ENCODE data around the gene HNRNPA0.

GRCh38 chr5:137754188-137754960 is at the start of gene HNRNPA0:
- TF ChIP-seq CTCF (IDR thresholded peaks at IDR 0.05 in 8 of 11, conservative IDR thresholded peaks at IDR 0.05 in 3 of 11) (peak in 6 of 11 experiments; percentile 15 to 51 (median 28)), POLR2A (IDR thresholded peaks at IDR 0.05) (peak; percentile 66 to 96 (median 90))

Data from spleen (tissue), 7 donors.